ENCODE results near the gene RAD1.
A peak's percentile ranks its signal among the peaks of the same experiment; 100 is the strongest.

Gene RAD1

GRCh38 chr5:34914671-34915138 lies 599 bp downstream of the RAD1 start:
- no peak for DNase-seq

- no peak for DNase-seq
Observed at GRCh38 chr5:34913072-34913471, 2.2 kb downstream of the RAD1 start.

- no peak for DNase-seq
Observed at GRCh38 chr5:34905564-34905963, 9.7 kb downstream of the RAD1 start.

- no peak for DNase-seq
Observed at GRCh38 chr5:34903260-34903659, 12.0 kb downstream of the RAD1 start.

- no peak for DNase-seq
Observed at GRCh38 chr5:34900652-34901051, 14.7 kb downstream of the RAD1 start.

- DNase-seq, result no peak
Observed at GRCh38 chr5:34899066-34899465, 16.2 kb downstream of the RAD1 start.

- peak; percentile 84 for DNase-seq
Observed at GRCh38 chr5:34898258-34898895, 16.9 kb downstream of the RAD1 start.

GRCh38 chr5:34897646-34898045 lies 17.7 kb downstream of the RAD1 start:
- DNase-seq, result no peak

- DNase-seq, result no peak
Observed at GRCh38 chr5:34895641-34896419, 19.5 kb downstream of the RAD1 start.

- no peak for DNase-seq
Observed at GRCh38 chr5:34894716-34895115, 20.6 kb downstream of the RAD1 start.

GRCh38 chr5:34892414-34892813 lies 22.9 kb downstream of the RAD1 start:
- DNase-seq, result no peak

GRCh38 chr5:34891981-34892380 lies 23.3 kb downstream of the RAD1 start:
- DNase-seq, result no peak

- DNase-seq, result no peak
Observed at GRCh38 chr5:34889394-34889793, 25.9 kb downstream of the RAD1 start.

GRCh38 chr5:34886392-34887119 lies 28.7 kb downstream of the RAD1 start:
- no peak for DNase-seq

GRCh38 chr5:34881246-34881645 lies 34.1 kb downstream of the RAD1 start:
- DNase-seq, result no peak

- DNase-seq, result no peak
Observed at GRCh38 chr5:34876275-34876674, 39.0 kb downstream of the RAD1 start.

GRCh38 chr5:34870382-34870781 lies 44.9 kb downstream of the RAD1 start:
- no peak for DNase-seq

- DNase-seq, result peak; percentile 65
Observed at GRCh38 chr5:34869256-34869655, 46.0 kb downstream of the RAD1 start.

GRCh38 chr5:34868791-34869190 lies 46.5 kb downstream of the RAD1 start:
- DNase-seq, result peak; percentile 14

- DNase-seq, result no peak
Observed at GRCh38 chr5:34867660-34868059, 47.6 kb downstream of the RAD1 start.

GRCh38 chr5:34866989-34867471 lies 48.3 kb downstream of the RAD1 start:
- no peak for DNase-seq

- DNase-seq, result no peak
Observed at GRCh38 chr5:34865091-34865490, 50.2 kb downstream of the RAD1 start.

GRCh38 chr5:34863946-34864345 lies 51.4 kb downstream of the RAD1 start:
- DNase-seq, result no peak

GRCh38 chr5:34859253-34859652 lies 56.1 kb downstream of the RAD1 start:
- DNase-seq, result no peak

All from midbrain (tissue), 1 donor.